A673 (cell line): Measurements from ENCODE around the gene LDLRAD3. TPM values are rescaled to one million over a fixed set of nuclear protein-coding genes. Genes with fewer than 3 reads are reported as not detected.

Source experiments
- BruUV-seq: library from RNA; stranded (reverse); fragments of 400-500 nt; replicated peaks from 2 replicates; lab custom pipeline; 2021; lab: Mats Ljungman, UMichigan
- CTCF ChIA-PET: fragments of 300-600 bp; sonication (Branson Sonifier 250); formaldehyde crosslinking; loops from one replicate; lab custom pipeline; 2022; ENCODE audit warnings: antibody characterized with exemption; lab: Charles Lee
- POLR2A ChIA-PET: fragments of 300-600 bp; sonication (Branson Sonifier 250); formaldehyde crosslinking; loops from one replicate; lab custom pipeline; 2022; ENCODE audit warnings: antibody characterized with exemption; ENCODE audit not compliant: low non-redundant PET; lab: Charles Lee
- DNase-seq: peaks from one replicate; pipeline ENCODE4 v3.0.0-alpha.2; 2015; ENCODE audit warnings: low spot score
- H3K27ac ChIP-seq: fragments of 200-600 bp; sonication (generic); 2 replicates; pipeline ENCODE4 v1.5.1; 2016; ENCODE audit warnings: mixed run types, low read depth, mild to moderate bottlenecking, mixed read lengths, antibody characterized with exemption, low read length; ENCODE audit not compliant: poor library complexity, severe bottlenecking
- H3K27me3 ChIP-seq: fragments of 200-600 bp; sonication (generic); replicated peaks from 2 replicates; pipeline ENCODE4 v1.6.1; 2017; ENCODE audit warnings: mixed run types, low read depth, mild to moderate bottlenecking, mixed read lengths, antibody characterized with exemption, low read length; ENCODE audit not compliant: insufficient read depth, poor library complexity
- H3K36me3 ChIP-seq: fragments of 200-600 bp; sonication (generic); 2 replicates; pipeline ENCODE4 v1.6.1; 2016; ENCODE audit warnings: mixed run types, mild to moderate bottlenecking, mixed read lengths, antibody characterized with exemption, low read length; ENCODE audit not compliant: insufficient read depth, poor library complexity, severe bottlenecking
- H3K4me1 ChIP-seq: fragments of 200-600 bp; sonication (generic); 2 replicates; pipeline ENCODE4 v1.6.1; 2017; ENCODE audit warnings: mixed run types, mild to moderate bottlenecking, mixed read lengths, antibody characterized with exemption, low read length; ENCODE audit not compliant: insufficient read depth, poor library complexity, severe bottlenecking
- H3K4me3 ChIP-seq: fragments of 200-600 bp; sonication (generic); 2 replicates; pipeline ENCODE4 v1.5.1; 2016; ENCODE audit warnings: low read depth, mixed run types, mild to moderate bottlenecking, mixed read lengths, low read length; ENCODE audit not compliant: poor library complexity, severe bottlenecking
- H3K9me3 ChIP-seq: fragments of 200-600 bp; sonication (generic); 2 replicates; pipeline ENCODE4 v1.6.1; 2016; ENCODE audit warnings: mixed run types, low read depth, mild to moderate bottlenecking, mixed read lengths, antibody characterized with exemption, low read length; ENCODE audit not compliant: poor library complexity, severe bottlenecking
- CTCF ChIP-seq: fragments of 300-800, 200-600 bp; sonication (generic); conservative IDR thresholded peaks from 2 replicates; pipeline ENCODE4 v1.5.1; 2017; ENCODE audit warnings: low read depth, mild to moderate bottlenecking, antibody characterized with exemption, low read length, moderate library complexity, mixed read lengths
- EZH2 ChIP-seq: fragments of 200-600 bp; sonication (generic); IDR thresholded peaks from 2 replicates; pipeline ENCODE4 v1.6.1; 2017; ENCODE audit warnings: borderline replicate concordance, low read depth, mild to moderate bottlenecking, mixed read lengths, antibody characterized with exemption, low read length; ENCODE audit not compliant: poor library complexity, severe bottlenecking
- intact Hi-C: fragments of 100-400 bp; cut with micrococcal nuclease; formaldehyde crosslinking; loops from one replicate; pipeline ENCODE4 v1.10.0; 2022; ENCODE audit not compliant: unreplicated experiment
- total RNA-seq: library from RNA; stranded (reverse); gene quantifications from 2 replicates; pipeline ENCODE4 v1.2.3, GENCODE V29; 2021

Gene LDLRAD3
- total RNA-seq, 1 experiment from 2014 or later, result 13.1 TPM

GRCh38 chr11:36102868-36103267 lies 159.0 kb downstream of the LDLRAD3 start:
- H3K4me3 ChIP-seq, result no peak overlapping the region
- intact Hi-C loops, result no loop called here
- CTCF ChIA-PET, result no interaction called here
- no peaks in the 10 kb centered on the region for H3K36me3 ChIP-seq
- TF ChIP-seq CTCF, result no peak
- no TSS peak for BruUV-seq
- H3K9me3 ChIP-seq, result no peaks in the 10 kb centered on the region
- no peak for DNase-seq
- H3K27me3 ChIP-seq, result no peaks in the 10 kb centered on the region
- peaks cover 5% of the 10 kb centered on the region for H3K4me1 ChIP-seq
- POLR2A ChIA-PET, result no interaction called here
- H3K27ac ChIP-seq, result no peak overlapping the region

GRCh38 chr11:36103933-36104530 lies 160.2 kb downstream of the LDLRAD3 start:
- CTCF ChIA-PET, result no interaction called here
- no peak overlapping the region for H3K27ac ChIP-seq
- no peaks in the 10 kb centered on the region for H3K27me3 ChIP-seq
- POLR2A ChIA-PET, result no interaction called here
- intact Hi-C loops, result no loop called here
- no peak overlapping the region for H3K4me3 ChIP-seq
- H3K36me3 ChIP-seq, result no peaks in the 10 kb centered on the region
- H3K4me1 ChIP-seq, result no peaks in the 10 kb centered on the region
- no TSS peak for BruUV-seq
- TF ChIP-seq CTCF (no peak), EZH2 (no peak)
- DNase-seq, result no peak
- H3K9me3 ChIP-seq, result no peaks in the 10 kb centered on the region

- Histone ChIP-seq H3K27me3 (no peaks in the 10 kb centered on the region), H3K36me3 (no peaks in the 10 kb centered on the region), H3K9me3 (no peaks in the 10 kb centered on the region), H3K4me3 (no peak overlapping the region), H3K27ac (no peak overlapping the region), H3K4me1 (no peaks in the 10 kb centered on the region)
- BruUV-seq, result no TSS peak
- POLR2A ChIA-PET, result no interaction called here
- CTCF ChIA-PET, result no interaction called here
- intact Hi-C loops, result no loop called here
- TF ChIP-seq CTCF (no peak), EZH2 (no peak)
- DNase-seq, result no peak
Observed at GRCh38 chr11:36104660-36104992, 160.8 kb downstream of the LDLRAD3 start.
